WTC11 (cell line): ENCODE results near the gene PDS5A.

Experiments used
- CTCF ChIP-seq: fragments of 200-600 bp; IDR thresholded peaks from 2 replicates; pipeline ENCODE4 v1.8.0; 2022; ENCODE audit warnings: antibody characterized with exemption
- IRF2 ChIP-seq: sonication (generic); formaldehyde crosslinking; IDR thresholded peaks from 2 replicates; pipeline ENCODE4 v1.8.0; 2022; ENCODE audit warnings: low read depth, missing genetic modification reagents, borderline replicate concordance
- KAT7 ChIP-seq: sonication (generic); formaldehyde crosslinking; IDR thresholded peaks from 2 replicates; pipeline ENCODE4 v1.8.1; 2023; ENCODE audit warnings: missing genetic modification reagents, mild to moderate bottlenecking, borderline replicate concordance
- MAX ChIP-seq: sonication (generic); formaldehyde crosslinking; IDR thresholded peaks from 2 replicates; pipeline ENCODE4 v1.8.0; 2022; ENCODE audit warnings: mild to moderate bottlenecking, missing genetic modification reagents
- STAT6 ChIP-seq: sonication (generic); formaldehyde crosslinking; conservative IDR thresholded peaks from 2 replicates; pipeline ENCODE4 v1.8.1; 2023; ENCODE audit warnings: mild to moderate bottlenecking, low read depth, missing genetic modification reagents, moderate library complexity
- USF2 ChIP-seq: sonication (generic); formaldehyde crosslinking; IDR thresholded peaks from 2 replicates; pipeline ENCODE4 v1.8.1; 2023; ENCODE audit warnings: mild to moderate bottlenecking, missing genetic modification reagents, moderate library complexity

GRCh38 chr4:39873823-39874222 lies 103.9 kb downstream of the PDS5A start:
- TF ChIP-seq CTCF, result no peak
- TF ChIP-seq STAT6 (CRISPR knock-in tag), result no peak
- TF ChIP-seq IRF2 (CRISPR knock-in tag), result no peak
- no peak for TF ChIP-seq KAT7 (CRISPR knock-in tag)
- TF ChIP-seq USF2 (CRISPR knock-in tag), result no peak
- TF ChIP-seq MAX, result no peak
